Fibroblast of peridontal ligament (primary cell): Measurements from ENCODE around the gene PRPSAP1.

Experiments used
- DNase-seq: peaks from one replicate; pipeline ENCODE4 v3.0.0-alpha.2; 2010; ENCODE audit errors: extremely low read depth

Gene PRPSAP1

DNA sequence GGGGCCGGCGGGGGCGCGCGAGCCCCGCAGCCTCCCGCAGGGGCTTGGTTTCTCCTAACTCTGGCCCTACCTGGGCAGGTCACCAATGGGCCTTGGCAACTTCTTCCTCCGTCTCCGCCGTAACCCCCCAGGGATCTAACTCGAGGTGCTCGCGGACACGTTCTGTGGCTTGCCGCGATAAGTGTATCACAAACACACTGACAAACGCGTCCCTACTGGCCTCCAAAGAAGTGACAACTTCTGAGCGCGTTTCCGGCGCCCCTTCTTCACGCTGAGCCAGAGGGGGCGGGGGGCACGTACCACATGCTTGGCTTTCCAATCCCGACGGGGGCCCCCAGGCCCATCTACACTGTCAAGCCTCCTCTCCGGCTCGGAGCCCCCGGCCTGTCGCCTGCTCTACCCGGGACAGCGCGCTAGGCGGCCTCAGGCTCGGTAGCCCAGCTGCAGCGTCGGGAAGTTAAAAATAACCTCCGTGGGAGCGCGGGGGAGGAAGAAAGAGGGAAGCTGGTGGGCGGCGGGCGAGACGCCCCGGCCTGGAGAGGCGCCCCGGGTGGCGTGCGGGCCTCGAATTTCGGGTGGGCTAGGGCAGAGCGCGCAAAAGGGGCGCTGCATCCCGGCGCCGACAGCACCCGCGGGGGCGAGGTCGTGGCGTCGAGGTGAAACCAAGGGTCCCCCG is 30.0 kb upstream of the PRPSAP1 start:
- no peak for DNase-seq

DNA sequence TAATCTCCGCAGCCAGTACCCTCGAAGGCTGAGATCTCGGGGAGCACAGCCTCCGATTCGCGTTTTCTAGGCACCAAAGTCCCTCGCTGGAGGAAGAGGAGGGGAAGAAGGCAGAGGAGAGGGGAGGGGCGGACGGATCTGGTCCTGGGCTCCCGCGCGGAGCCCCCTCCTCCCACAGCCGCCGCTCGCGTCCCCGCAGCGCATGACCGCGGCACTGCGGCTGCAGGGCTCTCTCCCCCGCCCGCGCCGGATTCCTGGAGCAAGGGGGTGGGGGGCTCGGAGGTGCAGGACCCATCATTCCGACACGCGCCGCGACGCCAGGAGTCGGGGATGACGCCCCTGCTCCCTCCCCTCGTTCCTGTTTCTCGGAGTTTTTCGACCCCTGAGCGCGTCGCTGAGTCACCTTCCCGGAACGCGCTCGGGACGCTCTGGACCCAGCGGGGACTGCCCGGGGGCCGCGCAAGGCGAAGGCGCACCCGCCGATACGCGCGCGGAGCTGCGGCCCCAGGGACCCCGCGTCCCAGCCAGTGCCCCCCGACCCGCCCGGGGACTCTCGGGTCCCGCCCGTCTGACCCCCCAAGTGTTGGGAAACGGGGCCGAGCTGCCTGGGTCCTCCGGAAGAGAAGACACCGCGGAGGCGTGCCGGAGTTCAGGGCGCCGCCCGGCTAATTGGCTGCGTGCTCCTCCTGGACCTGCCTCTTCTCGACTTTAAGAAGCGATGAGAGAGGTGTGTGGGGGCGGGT is 29.3 kb upstream of the PRPSAP1 start:
- no peak for DNase-seq

DNA sequence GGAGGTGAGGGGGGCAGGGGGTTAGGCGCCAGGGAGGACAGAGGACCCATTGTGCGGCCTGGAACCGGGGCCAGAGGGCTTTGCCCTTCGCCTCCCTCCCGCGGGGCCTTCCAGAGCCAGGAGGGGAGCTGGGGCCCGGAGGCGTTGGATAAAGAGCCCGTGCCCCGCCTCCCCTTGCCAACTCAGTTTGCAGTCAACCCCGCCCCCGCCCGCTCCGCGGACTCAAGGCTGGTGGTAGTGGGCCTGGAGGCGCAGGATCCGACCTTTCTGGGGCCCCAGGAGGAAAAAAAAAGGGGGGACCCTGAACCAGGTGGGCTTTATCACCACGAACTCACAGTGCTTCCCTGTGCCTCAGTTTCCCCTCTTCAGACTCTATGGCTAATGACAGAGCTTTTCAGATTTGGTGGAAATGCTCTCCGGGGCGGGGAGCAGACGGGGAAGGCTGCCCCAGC is 28.7 kb upstream of the PRPSAP1 start:
- no peak for DNase-seq

DNA sequence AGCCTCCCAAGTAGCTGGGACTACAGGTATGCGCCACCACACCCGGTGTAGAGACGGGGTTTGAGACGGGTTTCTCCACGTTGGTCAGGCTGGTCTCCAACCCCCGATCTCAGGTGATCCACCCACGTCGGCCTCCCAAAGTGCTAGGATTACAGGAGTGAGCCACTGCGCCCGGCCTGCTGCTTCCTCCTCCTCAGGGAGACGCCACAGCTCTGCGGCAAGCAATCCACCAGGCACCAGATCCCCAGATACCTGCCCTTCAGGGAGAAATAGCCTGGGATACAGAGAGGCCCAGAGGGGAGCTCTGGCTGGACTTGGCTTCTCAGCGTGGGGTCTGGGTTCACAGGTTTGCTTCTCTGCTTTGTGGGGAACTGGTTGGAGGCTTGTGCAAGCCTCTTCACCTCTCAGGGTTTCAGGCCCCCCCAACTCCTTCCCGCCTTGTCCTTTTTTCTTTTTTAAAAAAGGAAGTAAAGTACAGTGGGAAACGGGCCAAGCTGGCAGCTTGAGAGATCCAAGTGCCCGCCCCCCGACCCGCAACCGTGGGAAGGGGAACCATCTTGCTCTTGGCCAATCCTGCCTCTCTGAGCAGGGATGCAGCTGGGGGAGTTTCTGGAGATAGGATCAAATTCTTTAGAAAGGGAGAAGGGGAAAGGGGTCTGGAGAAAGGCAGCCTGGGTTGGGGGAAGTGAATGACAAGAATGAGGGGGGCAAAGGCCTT is 28.1 kb upstream of the PRPSAP1 start:
- no peak for DNase-seq

DNA sequence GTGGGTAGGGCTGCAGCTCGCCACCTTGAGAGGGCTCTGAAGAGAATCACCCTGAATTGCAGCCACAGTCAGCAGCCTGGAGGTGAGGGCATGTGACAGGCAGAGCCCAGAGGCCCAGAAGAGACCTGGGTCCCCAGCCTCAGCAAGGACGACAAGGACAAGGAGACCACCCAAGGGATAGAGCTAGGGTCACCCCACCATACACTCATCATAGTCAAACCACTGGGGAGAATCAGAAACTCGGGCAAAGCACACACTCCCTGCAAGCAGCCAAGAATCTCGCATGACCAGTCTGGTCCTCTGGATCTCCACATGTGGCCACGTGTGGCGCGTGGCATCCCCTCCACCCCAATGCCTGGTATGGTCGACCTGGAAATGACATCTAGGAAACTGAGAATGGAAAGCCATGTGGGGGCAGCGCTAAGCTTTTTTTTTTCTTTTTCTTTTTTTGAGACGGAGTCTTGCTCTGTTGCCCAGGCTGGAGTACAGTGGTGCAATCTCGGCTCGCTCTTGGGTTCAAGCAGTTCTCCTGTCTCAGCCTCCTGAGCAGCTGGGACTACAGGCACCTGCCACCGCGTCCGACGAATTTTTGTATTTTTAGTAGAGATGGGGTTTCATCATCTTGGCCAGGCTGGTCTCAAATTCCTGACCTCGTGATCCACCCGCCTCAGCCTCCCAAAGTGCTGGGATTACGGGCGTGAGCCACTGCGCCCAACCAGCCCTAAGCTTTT is 26.1 kb upstream of the PRPSAP1 start:
- no peak for DNase-seq

DNA sequence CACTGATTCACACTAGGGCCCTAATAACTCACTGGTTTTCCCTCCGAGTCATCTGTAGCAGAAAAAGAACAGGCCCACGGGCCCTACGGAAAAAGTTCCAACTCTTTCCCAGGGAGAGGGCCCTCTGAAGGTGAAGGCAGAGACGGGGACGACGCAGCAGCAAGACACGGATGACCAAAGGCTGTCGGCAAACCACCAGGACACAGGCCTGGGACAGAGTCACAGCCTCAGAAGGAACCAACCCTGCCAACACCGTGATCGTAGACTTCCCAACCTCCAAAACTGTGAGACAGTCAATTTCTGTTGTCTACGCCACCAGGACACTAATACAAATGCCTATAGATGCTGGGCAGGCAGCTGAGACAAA is 25.5 kb upstream of the PRPSAP1 start:
- DNase-seq: no peak

DNA sequence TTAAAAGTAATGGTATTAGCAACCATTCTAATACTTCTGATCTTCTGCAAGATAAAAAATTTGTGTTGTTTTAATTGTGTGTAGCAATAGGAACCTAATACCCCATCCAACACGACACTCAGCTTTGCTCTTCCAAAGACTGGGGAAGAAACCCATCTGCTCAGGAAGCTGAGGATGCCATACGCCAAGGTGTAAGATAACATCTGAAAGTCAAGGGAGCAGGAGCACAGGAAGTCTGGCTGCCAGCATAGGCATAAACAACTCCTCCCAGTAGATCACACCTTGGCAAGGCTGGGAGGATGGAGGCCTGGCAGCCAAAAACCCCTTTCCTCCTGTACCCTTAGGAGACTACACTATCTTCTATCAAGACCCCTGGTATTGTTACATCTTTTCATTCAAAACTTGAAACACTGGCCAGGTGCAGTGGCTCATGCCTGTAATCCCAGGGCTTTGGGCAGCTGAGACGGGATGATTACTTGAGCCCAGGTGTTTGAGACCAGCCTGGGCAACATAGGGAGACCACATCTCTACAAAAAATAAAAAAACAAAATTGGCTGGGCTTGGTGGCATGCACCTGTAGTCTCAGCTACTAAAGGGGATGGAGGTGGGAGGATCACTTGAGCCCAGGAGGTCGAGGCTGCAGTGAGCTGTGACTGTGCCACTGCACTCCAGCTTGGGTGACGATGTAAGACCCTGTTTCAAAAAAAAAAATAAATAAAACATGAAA is 25.0 kb upstream of the PRPSAP1 start:
- DNase-seq: no peak

DNA sequence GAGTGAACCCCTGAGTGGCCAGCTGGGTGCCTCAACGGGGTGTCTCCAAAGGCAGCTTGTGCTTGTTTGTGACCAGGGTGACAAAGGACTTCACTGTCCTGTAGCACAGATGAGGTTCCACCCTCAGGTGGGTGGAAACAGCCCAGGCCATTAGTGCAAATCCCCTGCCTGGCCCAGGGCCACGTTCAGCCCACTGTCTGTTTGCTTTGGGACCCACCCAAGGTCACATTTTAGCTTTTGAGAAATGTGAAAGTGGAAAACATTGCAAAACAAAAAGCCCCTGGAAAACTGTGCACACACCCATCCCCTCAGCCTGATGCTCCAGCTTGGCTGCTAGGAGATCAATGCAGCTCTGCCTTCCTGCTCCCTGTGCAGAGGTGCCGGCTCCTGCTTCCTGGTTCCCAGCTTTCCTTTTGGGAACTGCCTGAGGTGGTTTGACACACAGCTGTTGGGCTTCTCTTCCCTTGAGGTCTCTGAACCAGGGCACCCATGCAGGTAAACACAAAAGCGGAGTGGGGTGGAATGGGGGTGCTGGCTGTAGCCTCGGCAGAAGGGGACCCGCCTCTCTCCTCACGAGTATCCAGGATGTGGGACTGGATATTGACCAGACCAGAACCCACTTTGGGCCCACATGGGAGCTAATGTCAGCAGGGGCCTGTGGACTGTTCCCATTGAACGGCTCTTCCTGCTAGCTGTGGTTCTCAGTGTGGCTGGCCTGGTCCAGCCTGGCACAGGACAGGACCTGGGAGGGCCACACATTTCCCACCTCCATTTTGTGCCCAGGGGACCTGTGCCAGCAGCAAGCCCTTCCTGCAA is 22.8 kb upstream of the PRPSAP1 start:
- DNase-seq: no peak

DNA sequence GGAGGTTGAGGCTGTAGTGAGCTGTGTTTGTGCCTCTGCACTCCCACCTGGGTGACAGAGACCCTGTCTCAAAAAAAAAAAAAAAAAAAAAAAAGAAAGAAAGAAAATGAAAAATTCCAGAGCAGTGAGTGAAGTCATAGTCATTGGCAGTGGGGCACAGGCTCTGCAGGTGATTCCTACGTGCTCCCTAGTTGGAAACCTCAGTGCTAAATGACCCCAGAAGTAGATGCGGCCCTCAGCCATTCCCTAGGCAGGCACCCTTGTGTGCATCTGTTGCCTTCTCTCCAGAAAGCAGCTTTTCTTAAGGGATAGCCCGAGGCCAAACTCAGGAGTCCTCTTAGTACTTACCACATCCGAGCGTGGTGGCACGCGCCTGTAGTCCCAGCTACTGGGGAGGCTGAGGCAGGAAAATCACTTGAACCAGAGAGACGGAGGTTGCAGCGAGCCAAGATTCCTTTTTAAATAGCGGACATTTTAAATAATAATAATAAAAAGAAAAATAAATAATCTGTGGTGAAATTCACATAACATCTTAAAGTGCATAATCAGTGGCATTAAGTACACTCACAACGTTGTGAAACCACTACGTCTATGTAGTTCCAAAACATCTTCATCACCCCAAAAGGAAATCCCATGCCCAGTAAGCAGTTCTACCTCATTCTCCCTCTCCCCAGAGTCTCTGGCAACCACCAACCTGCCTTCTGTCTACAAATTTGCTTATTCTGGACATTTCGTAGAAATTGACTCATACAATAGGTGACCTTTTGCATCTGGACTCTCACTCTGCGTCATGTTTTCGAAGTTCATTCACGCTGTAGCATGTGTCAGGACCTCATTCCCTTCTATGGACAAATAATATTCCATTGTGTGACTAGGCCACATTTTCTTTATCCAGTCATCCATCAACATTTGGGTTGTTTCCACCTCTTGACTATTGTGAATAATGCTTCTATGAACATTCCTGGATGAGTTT is 18.2 kb upstream of the PRPSAP1 start:
- peak; percentile 93 for DNase-seq

DNA sequence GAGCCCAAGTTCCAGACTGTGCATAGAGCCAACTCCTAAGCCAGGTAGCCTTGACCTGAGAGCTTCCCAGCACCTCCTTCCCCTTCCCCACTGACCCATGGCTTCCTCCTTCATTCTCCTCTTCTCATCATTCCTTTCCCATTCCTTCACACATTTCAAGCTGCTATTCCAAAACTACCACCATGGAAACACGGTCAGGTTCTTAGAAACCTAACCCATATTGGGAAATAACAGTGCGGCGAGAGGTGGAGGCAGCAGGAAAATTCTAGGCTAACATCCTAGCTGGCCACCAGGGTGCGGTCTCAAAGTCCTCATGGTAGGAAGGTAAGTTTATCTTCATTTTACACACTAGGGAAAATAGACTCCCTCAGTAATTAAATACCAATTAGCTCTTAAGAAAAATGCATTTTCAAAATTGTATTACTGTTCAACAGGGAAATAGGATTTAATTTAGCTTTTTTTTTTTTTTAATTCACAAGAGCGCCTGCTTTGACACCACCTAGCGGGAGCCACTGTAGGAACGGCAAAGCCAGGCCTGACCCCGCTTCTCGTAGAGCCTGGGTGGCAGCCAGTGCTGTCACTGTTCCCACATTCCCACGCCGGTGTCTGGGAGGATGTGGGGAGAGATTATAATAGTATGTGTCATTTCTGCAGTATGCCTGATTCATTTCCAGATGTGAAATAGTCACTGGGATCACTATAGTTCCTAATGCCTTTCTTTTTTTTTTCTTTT is 16.7 kb upstream of the PRPSAP1 start:
- peak; percentile 88 for DNase-seq

DNA sequence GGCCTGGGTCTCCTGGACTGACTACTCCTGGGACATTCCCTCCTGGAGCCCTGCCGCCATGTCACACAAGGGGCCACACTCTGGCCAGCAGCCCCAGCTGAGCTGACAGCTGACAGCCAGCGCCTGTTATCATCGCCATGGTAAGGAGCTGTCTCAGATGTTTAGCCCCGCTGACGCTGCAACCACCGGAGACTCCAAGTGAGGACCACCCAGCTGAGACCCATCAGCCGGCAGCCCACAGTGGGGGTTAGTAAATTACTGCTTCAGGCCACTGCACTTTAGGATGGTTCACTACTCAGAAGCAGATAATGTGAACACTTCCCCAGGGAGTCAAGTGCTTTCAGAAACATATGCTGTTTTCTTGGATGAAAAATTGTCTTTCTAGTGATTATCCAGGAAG is 16.1 kb upstream of the PRPSAP1 start:
- DNase-seq: no peak

DNA sequence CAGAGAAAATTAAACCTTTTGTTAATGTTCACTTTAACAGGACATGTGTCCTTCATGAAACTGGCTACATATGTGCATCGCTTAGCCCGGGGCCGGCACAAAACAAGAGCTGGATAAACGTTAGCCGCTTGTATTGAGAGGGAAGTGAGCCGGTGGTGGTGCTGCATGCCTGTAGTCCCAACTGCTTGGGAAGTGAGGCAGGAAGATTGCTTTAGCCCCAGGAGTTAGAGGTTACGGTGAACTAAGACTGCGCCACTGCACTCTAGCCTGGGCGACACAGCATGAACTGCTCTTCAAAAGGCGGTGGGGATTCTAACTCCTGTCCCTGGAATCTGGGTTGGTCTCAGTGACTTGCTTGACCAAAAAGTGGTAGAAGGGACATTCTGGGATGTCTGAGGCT is 15.7 kb upstream of the PRPSAP1 start:
- no peak for DNase-seq

DNA sequence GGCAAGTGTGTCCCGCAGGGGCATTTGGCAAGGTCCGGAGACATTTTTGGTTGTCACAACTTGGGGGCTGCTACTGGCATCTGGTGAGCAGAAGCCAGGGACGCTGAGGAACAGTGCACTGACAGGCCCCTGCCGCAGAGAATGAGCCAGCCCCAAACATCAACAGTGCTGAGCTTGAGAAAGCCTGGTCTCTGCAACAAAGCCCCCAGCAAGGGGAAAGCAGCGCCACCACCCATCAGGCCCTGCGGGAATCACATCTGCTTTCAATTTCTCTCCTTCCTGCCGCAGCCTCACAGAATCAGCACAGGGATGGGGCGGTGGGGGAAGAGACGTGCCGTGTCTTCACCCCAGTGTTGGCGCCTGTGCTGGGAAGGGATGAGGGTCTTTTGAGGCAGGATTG is 14.8 kb upstream of the PRPSAP1 start:
- no peak for DNase-seq

DNA sequence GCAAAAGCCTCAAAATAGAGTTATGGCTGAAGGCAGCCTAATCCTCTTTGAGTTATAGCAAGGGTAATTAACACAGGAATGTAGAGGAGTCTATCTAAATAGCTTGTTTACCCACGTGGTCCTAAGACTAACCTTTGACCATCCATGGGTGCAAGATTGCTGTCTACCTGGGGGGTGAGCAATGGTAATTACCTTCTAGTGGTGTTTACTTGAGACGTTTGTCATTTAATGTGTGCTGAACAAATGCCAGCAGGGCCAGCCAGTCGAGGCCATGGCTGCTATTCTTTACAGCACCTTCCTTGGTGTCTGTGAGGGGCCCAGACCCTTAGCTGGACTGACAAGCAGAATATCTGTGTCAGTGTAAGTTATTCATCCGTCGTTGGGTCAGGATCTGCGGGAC is 13.9 kb upstream of the PRPSAP1 start:
- DNase-seq: no peak

DNA sequence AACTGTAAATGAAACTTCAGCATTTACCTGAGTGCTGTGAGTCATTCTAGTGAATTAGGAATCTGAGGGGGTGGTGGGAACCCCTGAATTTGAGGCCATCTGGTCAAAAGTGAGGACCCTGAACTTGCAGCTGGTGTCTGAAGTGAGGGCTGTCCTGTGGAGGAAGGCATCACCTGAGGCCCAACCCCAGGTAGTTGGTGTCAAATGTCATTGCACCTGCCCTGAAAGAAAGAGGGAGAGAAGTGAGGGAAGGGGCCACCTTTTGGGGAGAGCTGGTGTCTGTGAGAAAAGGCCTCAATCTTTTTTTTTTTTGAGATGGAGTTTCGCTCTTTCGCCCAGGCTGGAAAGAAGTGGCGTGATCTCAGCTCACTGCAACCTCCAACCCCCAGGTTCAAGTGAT is 12.5 kb upstream of the PRPSAP1 start:
- no peak for DNase-seq

DNA sequence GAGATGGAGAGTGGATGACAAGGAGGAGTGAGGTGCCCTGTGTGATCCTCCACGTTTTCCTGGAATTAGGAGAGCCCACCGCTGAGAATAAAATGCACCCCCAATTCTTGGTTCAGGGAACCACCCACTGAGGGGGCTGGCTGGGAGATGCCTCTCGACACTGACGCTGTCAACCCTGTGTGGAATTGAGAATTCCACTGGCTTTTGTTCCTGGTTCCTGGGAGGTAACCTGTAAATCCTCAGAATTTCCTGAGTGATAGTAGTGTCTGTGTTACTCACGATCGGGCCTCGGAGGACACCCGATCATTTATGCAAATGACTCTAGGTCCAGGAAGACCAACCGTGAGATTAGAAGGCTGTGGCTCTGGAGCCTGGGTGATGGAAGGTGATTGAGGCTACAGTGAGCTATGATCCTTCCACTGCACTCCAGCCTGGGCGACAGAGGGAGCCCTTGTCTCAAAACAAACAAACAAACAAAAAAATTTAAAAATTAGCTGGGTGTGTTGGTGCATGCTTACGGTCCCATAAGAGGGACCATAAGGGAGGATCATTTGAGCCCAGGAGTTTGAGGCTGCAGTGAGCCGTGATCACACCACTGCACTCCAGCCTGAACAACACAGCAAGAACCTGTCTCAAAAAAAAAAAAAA is 11.7 kb upstream of the PRPSAP1 start:
- no peak for DNase-seq

DNA sequence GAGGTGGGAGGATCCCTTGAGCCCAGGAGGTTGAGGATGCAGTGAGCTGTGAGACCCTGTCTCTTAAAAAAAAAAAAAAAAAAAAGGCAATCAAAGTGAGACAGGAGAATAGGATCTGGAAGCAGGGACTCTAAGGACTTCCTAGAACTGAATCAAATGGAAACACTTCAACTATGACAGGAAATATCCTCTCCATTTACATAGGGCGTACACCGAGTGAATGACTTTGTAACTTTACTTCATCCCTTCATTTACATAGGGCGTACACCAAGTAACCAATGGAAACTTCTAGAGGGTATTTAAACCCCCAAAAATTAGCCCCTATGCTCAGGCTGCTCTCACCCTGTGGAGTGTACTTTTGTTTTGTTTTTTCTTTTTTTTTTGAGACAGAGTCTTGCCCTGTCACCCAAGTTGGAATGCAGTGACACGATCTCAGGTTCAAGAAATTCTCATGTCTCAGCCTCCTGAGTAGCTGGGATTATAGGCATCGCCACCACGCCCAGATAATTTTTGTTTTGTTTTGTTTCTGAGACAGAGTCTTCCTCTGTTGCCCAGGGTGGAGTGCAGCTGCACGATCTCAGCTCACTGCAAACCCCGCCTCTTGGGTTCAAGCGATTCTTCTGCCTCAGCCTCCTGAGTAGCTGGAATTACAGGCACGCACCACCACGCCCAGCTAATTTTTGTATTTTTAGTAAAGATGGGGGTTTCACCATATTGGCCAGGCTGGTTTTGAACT is 9.6 kb upstream of the PRPSAP1 start:
- no peak for DNase-seq

DNA sequence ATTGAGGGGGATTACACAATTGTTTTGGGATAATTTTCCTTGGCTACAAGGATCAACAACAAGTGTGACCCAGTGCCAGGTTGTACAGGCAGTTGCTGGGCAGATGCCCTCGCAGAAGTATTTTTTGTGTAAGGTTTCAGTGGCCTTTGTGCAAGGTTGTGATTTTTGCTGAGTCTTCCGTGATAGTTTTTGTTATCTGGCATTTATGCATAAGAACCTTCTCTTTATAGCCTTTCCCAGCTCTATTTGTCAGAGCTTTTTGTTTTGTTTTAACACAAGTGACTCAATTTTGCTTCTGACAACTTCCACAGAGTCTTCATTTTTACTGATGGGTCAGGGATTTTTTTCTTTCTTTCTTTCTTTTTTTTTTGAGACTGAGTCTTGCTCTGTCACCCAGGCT is 6.7 kb upstream of the PRPSAP1 start:
- no peak for DNase-seq
